Measurements from ENCODE around the gene ZBTB24. TPM values are rescaled to one million over a fixed set of nuclear protein-coding genes. Genes with fewer than 3 reads are reported as not detected.
"Not testable (repeated sequence)": the region's sequence is repeated elsewhere in the genome, so short reads cannot be mapped to it uniquely, and the experiment has no call there.

Gene ZBTB24
- total and polyA plus RNA-seq, 2 of the 13 experiments (the other 11 are each of a cell fraction or from before 2014, with no cell fraction given): 1.5 to 6.2 TPM

DNA sequence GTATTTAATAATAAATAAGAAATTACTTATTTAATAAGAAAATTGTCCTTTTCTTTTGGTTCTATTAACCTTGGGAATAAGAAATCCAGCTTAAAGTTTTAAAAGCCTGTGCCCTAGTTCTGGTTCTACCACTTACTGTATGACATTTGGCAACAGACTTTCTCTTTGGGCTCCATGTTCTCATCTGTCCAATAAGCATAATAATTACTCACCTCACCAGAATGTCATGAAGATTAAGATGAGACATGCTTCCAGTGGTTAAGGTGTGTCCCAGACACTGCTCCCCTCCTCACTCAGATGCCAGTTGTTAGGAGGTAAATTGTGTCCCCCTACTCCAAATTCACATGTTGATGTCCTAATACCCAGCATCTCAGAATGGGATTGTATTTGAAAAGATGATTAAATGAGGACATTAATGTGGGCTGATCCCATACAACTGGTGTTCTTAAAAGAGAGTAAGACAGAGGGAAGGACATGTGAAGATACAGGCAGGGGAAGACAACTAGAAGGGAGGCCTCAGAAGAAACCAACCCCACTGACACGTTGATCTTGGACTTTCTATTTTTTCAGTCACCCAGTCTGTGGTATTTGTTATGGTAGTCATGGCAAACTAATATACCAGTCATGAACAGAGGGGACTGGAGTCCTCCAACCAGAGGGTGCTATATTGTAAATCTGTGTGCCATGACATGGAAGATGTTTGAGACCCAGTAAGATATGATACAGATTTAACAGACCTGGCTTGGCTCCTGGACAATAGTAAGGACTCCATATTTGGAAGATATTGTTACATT, 21.1 kb downstream of the ZBTB24 start:
- in situ Hi-C loops (cut with HindIII; ENCODE audit: extremely low pct_ligation_motif_present, low pct_unique_long_range_greater_than_20kb) (no loop called here), intact Hi-C loops (cut with micrococcal nuclease; ENCODE audit: unreplicated experiment) (no loop called here)
- Histone ChIP-seq H3K27ac (ENCODE audit: extremely low read length, insufficient read depth, low read length) (no peak overlapping the region), H2AFZ (ENCODE audit: low read length) (no peak overlapping the region), H3K79me2 (ENCODE audit: insufficient read depth, low read length) (no peaks in the 10 kb centered on the region), H4K20me1 (ENCODE audit: insufficient read depth, low read length) (no peaks in the 10 kb centered on the region), H3K4me2 (ENCODE audit: low read depth, low read length) (no peak overlapping the region), H3K4me3 (replicated peaks in 1 of 3; ENCODE audit: insufficient read depth in 1 of 3, low read depth in 2 of 3, low read length in 3 of 3) (no peak overlapping the region), H3K9me3 (ENCODE audit: low read length) (no peaks in the 10 kb centered on the region), H3K4me1 (ENCODE audit: insufficient read depth, low read length) (peaks cover 4% of the 10 kb centered on the region; the same call in 1 of the 2 replicates), H3K9ac (ENCODE audit: insufficient read depth, low read depth, low read length) (no peak overlapping the region), H3K27me3 (ENCODE audit: control insufficient read depth in 1 of 2, insufficient read depth in 2 of 2, low read length in 2 of 2) (no peaks in the 10 kb centered on the region), H3K36me3 (replicated peaks in 1 of 2; ENCODE audit: control insufficient read depth in 1 of 2, insufficient read depth in 2 of 2, low read length in 2 of 2) (peaks cover 7 to 28% of the 10 kb centered on the region in 2 experiments; a peak in 4 of 5 replicates)
- ATAC-seq (no peak), DNase-seq (ENCODE audit: low spot score) (no peak), FAIRE-seq (no peak)
- WGBS (ENCODE audit: low lambda C conversion rate): 94% methylated on average over 1 of the region's 1 CpG
- ChIA-PET POLR2A (no interaction called here), CTCF (ENCODE audit: low intra/inter-chr PET ratio, low total read pairs) (no interaction called here)
- no TSS peak for BruUV-seq (replicated peaks)
- no peak for TF ChIP-seq SETDB1 (CRISPR knock-in tag; IDR thresholded peaks at IDR 0.05; ENCODE audit: borderline replicate concordance)

DNA sequence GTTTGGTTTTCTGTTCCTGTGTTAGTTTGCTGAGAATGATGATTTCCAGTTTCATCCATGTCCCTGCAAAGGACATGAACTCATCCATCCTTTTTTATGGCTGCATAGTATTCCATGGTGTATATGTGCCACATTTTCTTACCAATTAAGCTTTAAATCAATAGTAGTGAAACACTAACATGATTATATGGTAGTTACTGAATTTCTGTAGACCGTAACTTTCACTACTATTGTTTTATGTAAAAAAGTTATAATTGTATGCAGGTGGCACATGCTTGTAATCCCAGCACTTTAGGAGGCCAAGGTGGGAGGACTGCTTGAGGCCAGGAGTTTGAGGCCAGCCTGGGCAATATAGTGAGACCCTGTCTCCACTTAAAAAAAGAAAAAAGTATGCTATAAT, 21.8 kb downstream of the ZBTB24 start:
- H3K4me1 ChIP-seq (ENCODE audit: insufficient read depth, low read length): peaks cover 11% of the 10 kb centered on the region
- H3K4me2 ChIP-seq (ENCODE audit: low read depth, low read length); in situ Hi-C loops (cut with HindIII; ENCODE audit: extremely low pct_ligation_motif_present, low pct_unique_long_range_greater_than_20kb); ATAC-seq; H3K79me2 ChIP-seq (ENCODE audit: insufficient read depth, low read length); H3K9ac ChIP-seq (ENCODE audit: insufficient read depth, low read depth, low read length); DNase-seq (ENCODE audit: low spot score); CTCF ChIA-PET (ENCODE audit: low intra/inter-chr PET ratio, low total read pairs); H4K20me1 ChIP-seq (ENCODE audit: insufficient read depth, low read length); H3K4me3 ChIP-seq (replicated peaks in 1 of 3; ENCODE audit: insufficient read depth in 1 of 3, low read depth in 2 of 3, low read length in 3 of 3); H3K27ac ChIP-seq (ENCODE audit: extremely low read length, insufficient read depth, low read length); intact Hi-C loops (cut with micrococcal nuclease; ENCODE audit: unreplicated experiment); FAIRE-seq; H3K27me3 ChIP-seq (ENCODE audit: control insufficient read depth in 1 of 2, insufficient read depth in 2 of 2, low read length in 2 of 2); H2AFZ ChIP-seq (ENCODE audit: low read length); H3K9me3 ChIP-seq (ENCODE audit: low read length); POLR2A ChIA-PET; BruUV-seq (replicated peaks): not testable (repeated sequence)
- 97% methylated on average over 1 of the region's 1 CpG for WGBS (ENCODE audit: low lambda C conversion rate)
- H3K36me3 ChIP-seq (replicated peaks in 1 of 2; ENCODE audit: control insufficient read depth in 1 of 2, insufficient read depth in 2 of 2, low read length in 2 of 2): peaks cover 6 to 27% of the 10 kb centered on the region in 2 experiments; a peak in 4 of 5 replicates
